Measurements from ENCODE around the gene MAP1B.

Gene MAP1B

DNA sequence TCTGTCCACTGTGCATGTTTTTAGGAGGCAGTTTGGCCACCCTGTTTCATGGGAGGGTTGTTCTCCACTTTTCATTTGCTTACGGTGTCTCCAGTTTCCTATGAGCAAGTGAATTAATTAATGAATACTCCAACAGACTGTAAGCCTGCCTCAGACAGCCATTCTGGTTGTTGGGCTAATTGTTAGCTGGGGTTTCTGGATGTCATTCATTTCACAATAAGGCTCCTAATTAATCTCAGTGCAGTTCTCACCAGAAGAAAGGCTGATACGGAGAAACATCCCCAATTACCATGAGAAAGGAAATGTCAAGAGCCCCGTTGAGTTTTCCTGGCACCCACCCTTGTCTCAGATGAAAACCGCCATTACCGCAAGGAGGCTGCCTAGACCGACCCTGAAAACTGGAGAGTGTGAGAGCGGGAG, 75.8 kb downstream of the MAP1B start:
- no peaks in the 10 kb centered on the region for H3K4me1 ChIP-seq (ENCODE audit: control insufficient read depth in 2 of 2, insufficient read depth in 2 of 2, low read length in 2 of 2)
- H3K9ac ChIP-seq (ENCODE audit: low read depth in 1 of 2, low read length in 2 of 2), result no peak overlapping the region
- no peak overlapping the region for H3K27ac ChIP-seq (ENCODE audit: low read depth in 2 of 2, low read length in 2 of 2)
- H3K4me3 ChIP-seq (ENCODE audit: low read length in 2 of 2), result no peak overlapping the region
- peaks cover 0 to 3% of the 10 kb centered on the region in 2 donors for H3K27me3 ChIP-seq (ENCODE audit: control insufficient read depth in 2 of 2, insufficient read depth in 2 of 2, low read length in 2 of 2)
- no peaks in the 10 kb centered on the region for H3K36me3 ChIP-seq (ENCODE audit: control insufficient read depth in 2 of 2, insufficient read depth in 2 of 2, low read length in 2 of 2)
- H3K9me3 ChIP-seq (ENCODE audit: control insufficient read depth in 2 of 2, low read length in 2 of 2), result no peaks in the 10 kb centered on the region

DNA sequence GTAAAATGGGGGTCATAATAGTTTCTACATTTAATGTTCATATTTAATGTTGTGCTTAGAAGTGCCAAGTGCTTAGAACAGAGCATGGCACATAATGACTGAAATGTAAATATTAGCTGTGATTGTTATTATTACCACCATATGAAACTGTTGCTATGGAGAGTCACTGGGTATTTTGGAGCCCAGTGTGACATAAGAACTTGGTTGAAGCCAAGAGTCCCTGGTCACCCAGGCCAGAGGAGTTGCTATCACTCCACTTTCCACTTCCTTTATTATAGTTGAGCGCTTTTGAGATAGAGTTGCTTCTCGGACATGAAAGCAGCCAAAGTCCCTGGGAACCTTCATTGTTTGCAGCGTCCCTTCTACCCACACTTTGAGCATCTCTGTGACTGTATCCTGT, 77.1 kb downstream of the MAP1B start:
- H3K9ac ChIP-seq (ENCODE audit: low read depth in 1 of 2, low read length in 2 of 2), result no peak overlapping the region
- H3K27me3 ChIP-seq (ENCODE audit: control insufficient read depth in 2 of 2, insufficient read depth in 2 of 2, low read length in 2 of 2), result no peaks in the 10 kb centered on the region
- H3K4me1 ChIP-seq (ENCODE audit: control insufficient read depth in 2 of 2, insufficient read depth in 2 of 2, low read length in 2 of 2), result no peaks in the 10 kb centered on the region
- H3K27ac ChIP-seq (ENCODE audit: low read depth in 2 of 2, low read length in 2 of 2), result no peak overlapping the region
- no peaks in the 10 kb centered on the region for H3K36me3 ChIP-seq (ENCODE audit: control insufficient read depth in 2 of 2, insufficient read depth in 2 of 2, low read length in 2 of 2)
- H3K9me3 ChIP-seq (ENCODE audit: control insufficient read depth in 2 of 2, low read length in 2 of 2), result no peaks in the 10 kb centered on the region
- H3K4me3 ChIP-seq (ENCODE audit: low read length in 2 of 2), result no peak overlapping the region

DNA sequence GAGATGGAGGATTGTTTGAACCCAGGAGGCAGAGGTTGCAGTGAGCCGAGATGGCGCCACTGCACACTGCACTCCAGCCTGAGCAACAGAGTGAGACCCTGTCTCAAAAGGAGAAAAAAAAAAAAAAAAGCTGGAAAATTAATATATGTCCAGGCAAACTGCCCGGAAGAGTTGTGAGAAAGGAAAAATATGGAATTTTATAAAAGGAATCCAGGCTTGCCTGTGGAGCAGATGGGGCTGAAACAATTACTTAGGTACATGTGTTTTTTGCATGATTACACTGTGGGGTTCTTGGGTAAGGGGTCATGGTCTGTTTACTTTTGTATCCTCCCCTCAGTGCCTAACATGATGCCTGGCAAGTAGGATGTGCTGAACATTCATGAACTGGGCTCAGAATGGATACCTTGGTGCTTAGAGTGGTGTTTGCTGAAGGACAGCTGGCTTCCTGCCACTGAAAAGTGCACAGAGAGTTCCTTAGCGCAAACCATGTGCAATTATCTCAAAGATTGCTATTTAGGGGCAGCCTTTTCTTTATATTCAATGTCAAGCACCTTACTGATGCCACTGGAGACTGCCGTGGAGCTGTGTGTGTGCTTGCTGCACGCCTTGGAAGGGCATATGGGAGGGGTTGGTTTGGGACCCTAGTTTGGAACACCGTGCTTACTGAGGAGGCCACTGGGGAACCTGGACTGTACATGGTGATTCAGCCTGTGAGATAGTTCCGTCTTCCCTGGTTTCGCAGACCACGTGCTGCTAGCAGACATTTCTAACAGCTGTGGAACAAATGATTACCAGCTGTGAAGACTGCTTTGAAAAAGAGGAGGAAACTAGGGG, 78.4 kb downstream of the MAP1B start:
- H3K4me1 ChIP-seq (ENCODE audit: control insufficient read depth in 2 of 2, insufficient read depth in 2 of 2, low read length in 2 of 2), result no peaks in the 10 kb centered on the region
- no peak overlapping the region for H3K9ac ChIP-seq (ENCODE audit: low read depth in 1 of 2, low read length in 2 of 2)
- no peaks in the 10 kb centered on the region for H3K9me3 ChIP-seq (ENCODE audit: control insufficient read depth in 2 of 2, low read length in 2 of 2)
- no peak overlapping the region for H3K4me3 ChIP-seq (ENCODE audit: low read length in 2 of 2)
- H3K36me3 ChIP-seq (ENCODE audit: control insufficient read depth in 2 of 2, insufficient read depth in 2 of 2, low read length in 2 of 2), result no peaks in the 10 kb centered on the region
- no peak overlapping the region for H3K27ac ChIP-seq (ENCODE audit: low read depth in 2 of 2, low read length in 2 of 2)
- H3K27me3 ChIP-seq (ENCODE audit: control insufficient read depth in 2 of 2, insufficient read depth in 2 of 2, low read length in 2 of 2), result no peaks in the 10 kb centered on the region

DNA sequence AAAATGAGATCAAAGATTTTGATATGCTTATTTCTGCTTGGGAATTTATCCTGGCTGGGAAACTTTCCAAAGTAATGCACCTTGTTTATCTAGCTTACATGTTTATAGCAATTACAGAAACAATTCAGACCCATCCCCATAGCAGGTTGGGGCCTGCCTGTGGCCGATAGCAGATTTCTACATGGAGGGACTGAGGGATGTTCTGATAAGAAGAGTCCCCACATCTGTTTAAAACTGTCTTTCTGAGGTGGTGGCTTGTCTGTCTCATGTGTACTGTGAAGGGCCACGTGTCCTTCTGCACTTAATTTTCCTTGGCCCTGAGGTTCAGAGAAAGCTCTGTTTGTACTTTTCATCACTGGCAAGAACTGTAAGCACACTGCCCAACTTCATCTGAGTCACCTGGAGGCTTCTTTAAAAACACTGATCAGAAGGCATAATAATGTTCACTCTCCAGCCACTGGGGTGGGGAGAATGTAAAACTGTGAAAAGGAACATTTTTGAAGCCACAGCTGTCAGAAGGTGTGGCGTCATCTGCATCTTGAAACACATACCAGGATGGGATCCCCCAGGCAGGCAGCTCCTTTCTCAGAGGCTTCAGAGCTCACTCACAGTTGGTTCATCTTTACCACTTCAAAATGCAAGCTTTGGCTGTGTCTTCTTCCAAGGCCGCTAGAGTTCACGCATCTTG, 80.3 kb downstream of the MAP1B start:
- H3K9me3 ChIP-seq (ENCODE audit: control insufficient read depth in 2 of 2, low read length in 2 of 2), result no peaks in the 10 kb centered on the region
- H3K4me1 ChIP-seq (ENCODE audit: control insufficient read depth in 2 of 2, insufficient read depth in 2 of 2, low read length in 2 of 2), result no peaks in the 10 kb centered on the region
- H3K36me3 ChIP-seq (ENCODE audit: control insufficient read depth in 2 of 2, insufficient read depth in 2 of 2, low read length in 2 of 2), result no peaks in the 10 kb centered on the region
- no peak overlapping the region for H3K9ac ChIP-seq (ENCODE audit: low read depth in 1 of 2, low read length in 2 of 2)
- peaks cover 0 to 6% of the 10 kb centered on the region in 2 donors for H3K27me3 ChIP-seq (ENCODE audit: control insufficient read depth in 2 of 2, insufficient read depth in 2 of 2, low read length in 2 of 2)
- no peak overlapping the region for H3K27ac ChIP-seq (ENCODE audit: low read depth in 2 of 2, low read length in 2 of 2)
- H3K4me3 ChIP-seq (ENCODE audit: low read length in 2 of 2), result no peak overlapping the region

DNA sequence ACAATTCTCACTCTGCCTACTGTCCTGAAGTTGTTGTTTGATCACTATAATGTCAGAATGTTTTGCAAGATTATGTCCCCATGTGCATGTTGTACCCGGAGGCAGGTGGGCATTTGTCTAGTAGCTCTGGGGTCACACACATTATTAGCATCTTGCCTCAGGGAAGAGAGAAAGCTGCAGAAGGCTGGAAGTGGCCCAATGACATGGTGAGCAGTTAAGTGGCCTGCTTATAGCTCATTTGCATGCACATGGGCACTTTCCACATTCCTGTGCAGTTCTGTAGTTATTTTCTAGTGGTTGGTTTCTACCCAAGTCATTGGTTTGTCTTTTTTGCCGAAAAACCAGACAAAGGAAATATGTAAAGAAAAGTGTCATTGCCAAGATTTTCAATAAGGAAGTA, 80.9 kb downstream of the MAP1B start:
- no peaks in the 10 kb centered on the region for H3K4me1 ChIP-seq (ENCODE audit: control insufficient read depth in 2 of 2, insufficient read depth in 2 of 2, low read length in 2 of 2)
- peaks cover 0 to 6% of the 10 kb centered on the region in 2 donors for H3K27me3 ChIP-seq (ENCODE audit: control insufficient read depth in 2 of 2, insufficient read depth in 2 of 2, low read length in 2 of 2)
- no peaks in the 10 kb centered on the region for H3K9me3 ChIP-seq (ENCODE audit: control insufficient read depth in 2 of 2, low read length in 2 of 2)
- H3K27ac ChIP-seq (ENCODE audit: low read depth in 2 of 2, low read length in 2 of 2), result no peak overlapping the region
- no peaks in the 10 kb centered on the region for H3K36me3 ChIP-seq (ENCODE audit: control insufficient read depth in 2 of 2, insufficient read depth in 2 of 2, low read length in 2 of 2)
- H3K4me3 ChIP-seq (ENCODE audit: low read length in 2 of 2), result no peak overlapping the region
- H3K9ac ChIP-seq (ENCODE audit: low read depth in 1 of 2, low read length in 2 of 2), result no peak overlapping the region

DNA sequence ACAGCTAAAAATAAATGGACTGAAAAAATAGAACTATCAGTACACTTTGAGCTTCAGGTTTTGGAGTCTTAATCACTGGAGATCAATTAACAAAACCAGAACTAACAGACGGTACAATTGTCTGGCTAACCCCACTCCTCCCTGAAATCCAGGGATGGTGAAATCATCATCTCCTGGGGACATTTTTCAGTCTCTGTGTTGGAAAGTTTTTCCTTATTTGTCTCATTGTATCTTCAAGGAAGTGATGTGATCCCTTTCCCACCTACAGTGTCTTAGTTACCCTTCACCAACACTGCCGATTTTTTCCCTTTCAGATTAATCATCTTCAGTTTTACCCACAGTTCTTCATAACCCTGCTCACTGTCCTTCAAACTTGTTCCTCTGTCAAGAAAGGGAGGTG, 81.9 kb downstream of the MAP1B start:
- H3K4me3 ChIP-seq (ENCODE audit: low read length in 2 of 2), result no peak overlapping the region
- H3K9ac ChIP-seq (ENCODE audit: low read depth in 1 of 2, low read length in 2 of 2), result no peak overlapping the region
- no peaks in the 10 kb centered on the region for H3K9me3 ChIP-seq (ENCODE audit: control insufficient read depth in 2 of 2, low read length in 2 of 2)
- H3K27ac ChIP-seq (ENCODE audit: low read depth in 2 of 2, low read length in 2 of 2), result no peak overlapping the region
- no peaks in the 10 kb centered on the region for H3K4me1 ChIP-seq (ENCODE audit: control insufficient read depth in 2 of 2, insufficient read depth in 2 of 2, low read length in 2 of 2)
- no peaks in the 10 kb centered on the region for H3K36me3 ChIP-seq (ENCODE audit: control insufficient read depth in 2 of 2, insufficient read depth in 2 of 2, low read length in 2 of 2)
- peaks cover 0 to 6% of the 10 kb centered on the region in 2 donors for H3K27me3 ChIP-seq (ENCODE audit: control insufficient read depth in 2 of 2, insufficient read depth in 2 of 2, low read length in 2 of 2)

DNA sequence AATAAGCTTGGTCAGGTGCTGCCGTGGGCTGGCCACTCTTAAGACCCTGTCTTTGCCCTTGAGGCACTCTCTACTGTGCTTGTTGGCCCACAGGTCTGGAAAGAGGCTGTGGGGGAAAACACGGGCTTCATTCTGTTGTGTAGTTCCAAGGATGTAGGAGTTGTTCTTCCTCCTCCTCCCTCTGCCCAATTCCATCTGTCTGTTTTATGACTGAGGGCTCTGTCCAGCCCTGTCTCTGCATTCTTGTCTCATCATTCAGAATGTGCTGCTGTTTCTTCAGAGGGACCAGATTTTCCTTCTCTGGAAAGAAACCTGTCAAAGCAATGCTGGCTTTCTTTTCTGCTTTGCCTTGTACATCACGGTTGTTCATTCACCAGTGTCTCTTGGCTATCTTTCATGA, 84.1 kb downstream of the MAP1B start:
- no peaks in the 10 kb centered on the region for H3K9me3 ChIP-seq (ENCODE audit: control insufficient read depth in 2 of 2, low read length in 2 of 2)
- no peak overlapping the region for H3K27ac ChIP-seq (ENCODE audit: low read depth in 2 of 2, low read length in 2 of 2)
- H3K36me3 ChIP-seq (ENCODE audit: control insufficient read depth in 2 of 2, insufficient read depth in 2 of 2, low read length in 2 of 2), result no peaks in the 10 kb centered on the region
- H3K27me3 ChIP-seq (ENCODE audit: control insufficient read depth in 2 of 2, insufficient read depth in 2 of 2, low read length in 2 of 2), result peaks cover 0 to 9% of the 10 kb centered on the region in 2 donors
- no peaks in the 10 kb centered on the region for H3K4me1 ChIP-seq (ENCODE audit: control insufficient read depth in 2 of 2, insufficient read depth in 2 of 2, low read length in 2 of 2)
- no peak overlapping the region for H3K9ac ChIP-seq (ENCODE audit: low read depth in 1 of 2, low read length in 2 of 2)
- H3K4me3 ChIP-seq (ENCODE audit: low read length in 2 of 2), result no peak overlapping the region

DNA sequence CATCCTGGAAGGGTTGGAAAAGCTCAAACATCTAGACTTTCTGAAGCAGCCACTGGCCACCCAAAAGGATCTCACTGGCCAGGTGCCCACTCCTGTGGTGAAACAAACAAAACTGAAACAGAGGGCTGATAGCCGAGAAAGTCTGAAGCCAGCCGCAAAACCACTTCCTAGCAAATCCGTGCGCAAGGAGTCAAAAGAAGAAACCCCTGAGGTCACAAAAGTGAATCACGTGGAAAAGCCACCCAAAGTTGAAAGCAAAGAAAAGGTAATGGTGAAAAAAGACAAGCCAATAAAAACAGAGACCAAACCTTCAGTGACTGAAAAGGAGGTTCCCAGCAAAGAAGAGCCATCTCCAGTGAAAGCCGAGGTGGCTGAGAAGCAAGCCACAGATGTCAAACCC, 87.6 kb downstream of the MAP1B start:
- H3K27me3 ChIP-seq (ENCODE audit: control insufficient read depth in 2 of 2, insufficient read depth in 2 of 2, low read length in 2 of 2), result peaks cover 2 to 10% of the 10 kb centered on the region in 2 donors
- H3K4me3 ChIP-seq (ENCODE audit: low read length in 2 of 2), result no peak overlapping the region
- no peaks in the 10 kb centered on the region for H3K4me1 ChIP-seq (ENCODE audit: control insufficient read depth in 2 of 2, insufficient read depth in 2 of 2, low read length in 2 of 2)
- no peaks in the 10 kb centered on the region for H3K9me3 ChIP-seq (ENCODE audit: control insufficient read depth in 2 of 2, low read length in 2 of 2)
- no peak overlapping the region for H3K9ac ChIP-seq (ENCODE audit: low read depth in 1 of 2, low read length in 2 of 2)
- H3K27ac ChIP-seq (ENCODE audit: low read depth in 2 of 2, low read length in 2 of 2), result no peak overlapping the region
- no peaks in the 10 kb centered on the region for H3K36me3 ChIP-seq (ENCODE audit: control insufficient read depth in 2 of 2, insufficient read depth in 2 of 2, low read length in 2 of 2)

DNA sequence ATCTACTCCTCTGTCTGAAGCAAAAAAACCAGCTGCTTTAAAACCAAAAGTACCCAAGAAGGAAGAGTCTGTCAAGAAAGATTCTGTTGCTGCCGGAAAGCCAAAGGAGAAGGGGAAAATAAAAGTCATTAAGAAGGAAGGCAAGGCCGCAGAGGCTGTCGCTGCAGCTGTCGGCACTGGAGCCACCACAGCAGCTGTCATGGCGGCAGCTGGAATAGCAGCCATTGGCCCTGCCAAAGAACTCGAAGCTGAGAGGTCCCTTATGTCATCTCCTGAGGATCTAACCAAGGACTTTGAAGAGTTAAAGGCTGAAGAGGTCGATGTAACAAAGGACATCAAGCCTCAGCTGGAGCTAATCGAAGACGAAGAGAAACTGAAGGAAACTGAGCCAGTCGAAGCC, 88.3 kb downstream of the MAP1B start:
- Histone ChIP-seq H3K9me3 (ENCODE audit: control insufficient read depth in 2 of 2, low read length in 2 of 2) (no peaks in the 10 kb centered on the region), H3K4me3 (ENCODE audit: low read length in 2 of 2) (no peak overlapping the region), H3K27me3 (ENCODE audit: control insufficient read depth in 2 of 2, insufficient read depth in 2 of 2, low read length in 2 of 2) (peaks cover 2 to 10% of the 10 kb centered on the region in 2 donors), H3K27ac (ENCODE audit: low read depth in 2 of 2, low read length in 2 of 2) (no peak overlapping the region), H3K36me3 (ENCODE audit: control insufficient read depth in 2 of 2, insufficient read depth in 2 of 2, low read length in 2 of 2) (no peaks in the 10 kb centered on the region), H3K9ac (ENCODE audit: low read depth in 1 of 2, low read length in 2 of 2) (no peak overlapping the region), H3K4me1 (ENCODE audit: control insufficient read depth in 2 of 2, insufficient read depth in 2 of 2, low read length in 2 of 2) (no peaks in the 10 kb centered on the region)

DNA sequence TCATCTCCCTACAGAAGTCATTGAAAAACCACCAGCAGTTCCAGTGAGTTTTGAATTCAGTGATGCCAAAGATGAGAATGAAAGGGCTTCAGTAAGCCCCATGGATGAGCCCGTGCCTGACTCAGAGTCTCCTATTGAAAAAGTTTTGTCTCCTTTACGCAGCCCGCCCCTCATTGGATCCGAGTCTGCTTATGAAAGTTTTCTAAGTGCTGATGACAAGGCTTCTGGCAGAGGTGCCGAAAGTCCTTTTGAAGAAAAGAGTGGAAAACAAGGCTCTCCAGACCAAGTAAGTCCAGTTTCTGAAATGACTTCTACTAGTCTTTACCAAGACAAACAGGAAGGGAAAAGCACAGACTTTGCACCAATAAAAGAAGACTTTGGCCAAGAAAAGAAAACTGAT, 90.1 kb downstream of the MAP1B start:
- Histone ChIP-seq H3K9me3 (ENCODE audit: control insufficient read depth in 2 of 2, low read length in 2 of 2) (no peaks in the 10 kb centered on the region), H3K27me3 (ENCODE audit: control insufficient read depth in 2 of 2, insufficient read depth in 2 of 2, low read length in 2 of 2) (peaks cover 2 to 4% of the 10 kb centered on the region in 2 donors), H3K4me3 (ENCODE audit: low read length in 2 of 2) (no peak overlapping the region), H3K9ac (ENCODE audit: low read depth in 1 of 2, low read length in 2 of 2) (no peak overlapping the region), H3K27ac (ENCODE audit: low read depth in 2 of 2, low read length in 2 of 2) (no peak overlapping the region), H3K4me1 (ENCODE audit: control insufficient read depth in 2 of 2, insufficient read depth in 2 of 2, low read length in 2 of 2) (no peaks in the 10 kb centered on the region), H3K36me3 (ENCODE audit: control insufficient read depth in 2 of 2, insufficient read depth in 2 of 2, low read length in 2 of 2) (no peaks in the 10 kb centered on the region)

Data from mucosa of rectum (tissue), 2 donors.